Measurements from ENCODE around the gene PATJ. TPM values are rescaled to one million over a fixed set of nuclear protein-coding genes. Genes with fewer than 3 reads are reported as not detected.
"Not testable (repeated sequence)": the region's sequence is repeated elsewhere in the genome, so short reads cannot be mapped to it uniquely, and the experiment has no call there.

PATJ gene
- total and polyA plus RNA-seq, 4 donors = 8.0 to 47.1 (median 24.3) TPM

DNA sequence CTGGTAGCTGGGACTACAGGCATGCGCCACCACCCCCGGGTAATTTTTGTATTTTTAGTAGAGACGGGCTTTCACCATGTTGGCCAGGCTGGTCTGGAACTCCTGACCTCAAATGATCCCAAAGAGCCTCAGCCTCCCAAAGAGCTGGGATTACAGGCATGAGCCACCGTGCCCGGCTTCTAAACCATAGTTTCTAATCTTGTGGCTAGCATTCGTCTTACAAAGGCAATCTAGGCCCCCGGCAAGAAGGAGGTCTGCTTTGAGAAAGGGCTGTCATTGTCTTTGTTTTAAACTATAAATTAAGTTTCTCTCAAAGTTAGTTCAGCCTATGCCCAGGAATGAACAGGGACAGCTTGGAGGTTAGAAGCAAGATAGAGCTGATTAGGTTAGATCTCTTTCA lies 442.1 kb downstream of the PATJ start:
- Histone ChIP-seq H3K4me3 (ENCODE audit: low read length in 2 of 2) (no peak overlapping the region), H3K27ac (ENCODE audit: low read depth in 1 of 2, low read length in 2 of 2) (no peak overlapping the region), H3K36me3 (ENCODE audit: control insufficient read depth in 1 of 2, insufficient read depth in 2 of 2, low read length in 1 of 2) (no peaks in the 10 kb centered on the region), H3K4me1 (ENCODE audit: control insufficient read depth in 1 of 2, insufficient read depth in 2 of 2, low read length in 2 of 2) (no peaks in the 10 kb centered on the region), H3K9me3 (ENCODE audit: control insufficient read depth, low read length) (no peaks in the 10 kb centered on the region), H3K27me3 (ENCODE audit: control insufficient read depth in 1 of 2, insufficient read depth in 2 of 2, low read length in 1 of 2) (no peaks in the 10 kb centered on the region)
- DNase-seq = no peak
- intact Hi-C loops (cut with DNase I) = no loop called here
- no peak for ATAC-seq (ENCODE audit: low FRiP score)
- 86 to 88% methylated on average over 7 of the region's 7 CpGs for WGBS, 2 donors

DNA sequence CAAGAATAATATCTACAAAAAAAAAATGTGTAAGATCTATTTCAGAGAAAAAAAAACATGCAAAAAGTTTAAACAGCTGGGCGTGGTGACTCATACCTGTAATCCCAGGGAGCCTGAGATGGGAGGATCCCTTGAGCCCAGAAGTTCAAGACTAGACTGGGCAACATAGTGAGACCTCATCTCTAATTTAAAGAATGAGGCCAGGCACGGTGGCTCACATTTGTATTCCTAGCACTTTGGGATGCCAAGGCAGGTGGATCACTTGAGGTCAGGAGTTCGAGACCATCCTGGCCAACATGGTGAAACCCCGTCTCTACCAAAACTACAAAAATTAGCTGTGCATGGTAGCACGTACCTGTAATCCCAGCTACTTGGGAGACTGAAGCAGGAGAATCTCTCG lies 443.0 kb downstream of the PATJ start:
- H3K27me3 ChIP-seq (ENCODE audit: control insufficient read depth in 1 of 2, insufficient read depth in 2 of 2, low read length in 1 of 2); intact Hi-C loops (cut with DNase I); H3K27ac ChIP-seq (ENCODE audit: low read depth in 1 of 2, low read length in 2 of 2); H3K4me1 ChIP-seq (ENCODE audit: control insufficient read depth in 1 of 2, insufficient read depth in 2 of 2, low read length in 2 of 2); H3K4me3 ChIP-seq (ENCODE audit: low read length in 2 of 2); DNase-seq; H3K9me3 ChIP-seq (ENCODE audit: control insufficient read depth, low read length); ATAC-seq (ENCODE audit: low FRiP score); H3K36me3 ChIP-seq (ENCODE audit: control insufficient read depth in 1 of 2, insufficient read depth in 2 of 2, low read length in 1 of 2): not testable (repeated sequence)
- WGBS, 2 donors = 93 to 95% methylated on average over 6 of the region's 6 CpGs

DNA sequence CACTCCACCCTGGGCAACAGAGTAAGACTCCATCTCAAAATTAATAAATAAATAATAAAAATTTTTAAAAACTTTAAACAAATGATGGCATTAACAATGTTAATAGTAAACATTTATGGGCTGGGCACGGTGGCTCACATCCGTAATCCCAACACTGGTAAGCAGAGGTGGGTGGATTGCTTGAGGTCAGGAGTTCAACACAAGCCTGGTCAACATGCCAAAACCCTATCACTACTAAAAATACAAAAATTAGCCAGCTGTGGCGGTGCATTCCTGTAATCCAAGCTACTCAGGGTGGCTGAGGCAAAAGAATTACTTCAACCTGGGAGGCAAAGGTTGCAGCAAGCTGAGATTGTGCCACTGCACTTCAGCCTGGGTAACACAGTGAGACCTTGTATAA lies 443.4 kb downstream of the PATJ start:
- H3K27ac ChIP-seq (ENCODE audit: low read depth in 1 of 2, low read length in 2 of 2) = no peak overlapping the region
- no peak for ATAC-seq (ENCODE audit: low FRiP score)
- H3K4me1 ChIP-seq (ENCODE audit: control insufficient read depth in 1 of 2, insufficient read depth in 2 of 2, low read length in 2 of 2) = no peaks in the 10 kb centered on the region
- intact Hi-C loops (cut with DNase I) = no loop called here
- no peak overlapping the region for H3K4me3 ChIP-seq (ENCODE audit: low read length in 2 of 2)
- no peak for DNase-seq
- no peaks in the 10 kb centered on the region for H3K27me3 ChIP-seq (ENCODE audit: control insufficient read depth in 1 of 2, insufficient read depth in 2 of 2, low read length in 1 of 2)
- no peaks in the 10 kb centered on the region for H3K9me3 ChIP-seq (ENCODE audit: control insufficient read depth, low read length)
- H3K36me3 ChIP-seq (ENCODE audit: control insufficient read depth in 1 of 2, insufficient read depth in 2 of 2, low read length in 1 of 2) = no peaks in the 10 kb centered on the region
- 82 to 83% methylated on average over 3 of the region's 3 CpGs for WGBS, 2 donors

- DNase-seq (no peak), ATAC-seq (ENCODE audit: low FRiP score) (no peak)
- no peaks in the 10 kb centered on the region for H3K4me1 ChIP-seq (ENCODE audit: control insufficient read depth in 1 of 2, insufficient read depth in 2 of 2, low read length in 2 of 2)
- no peaks in the 10 kb centered on the region for H3K9me3 ChIP-seq (ENCODE audit: control insufficient read depth, low read length)
- WGBS, 2 donors = 95 to 97% methylated on average over 5 of the region's 5 CpGs
- no peaks in the 10 kb centered on the region for H3K27me3 ChIP-seq (ENCODE audit: control insufficient read depth in 1 of 2, insufficient read depth in 2 of 2, low read length in 1 of 2)
- no peak overlapping the region for H3K4me3 ChIP-seq (ENCODE audit: low read length in 2 of 2)
- no peak overlapping the region for H3K27ac ChIP-seq (ENCODE audit: low read depth in 1 of 2, low read length in 2 of 2)
- intact Hi-C loops (cut with DNase I) = no loop called here
- H3K36me3 ChIP-seq (ENCODE audit: control insufficient read depth in 1 of 2, insufficient read depth in 2 of 2, low read length in 1 of 2) = no peaks in the 10 kb centered on the region
These were observed 445.3 kb downstream of the PATJ start for GRCh38 chr1:62187548-62187947.

GRCh38 chr1:62188111-62188510 lies 445.8 kb downstream of the PATJ start:
- Histone ChIP-seq H3K4me1 (ENCODE audit: control insufficient read depth in 1 of 2, insufficient read depth in 2 of 2, low read length in 2 of 2) (no peaks in the 10 kb centered on the region), H3K36me3 (ENCODE audit: control insufficient read depth in 1 of 2, insufficient read depth in 2 of 2, low read length in 1 of 2) (no peaks in the 10 kb centered on the region), H3K4me3 (ENCODE audit: low read length in 2 of 2) (no peak overlapping the region), H3K27ac (ENCODE audit: low read depth in 1 of 2, low read length in 2 of 2) (no peak overlapping the region), H3K9me3 (ENCODE audit: control insufficient read depth, low read length) (no peaks in the 10 kb centered on the region), H3K27me3 (ENCODE audit: control insufficient read depth in 1 of 2, insufficient read depth in 2 of 2, low read length in 1 of 2) (no peaks in the 10 kb centered on the region)
- intact Hi-C loops (cut with DNase I) = no loop called here
- DNase-seq = no peak
- ATAC-seq (ENCODE audit: low FRiP score) = no peak
- WGBS, 2 donors = 97% methylated on average over 8 of the region's 8 CpGs

DNA sequence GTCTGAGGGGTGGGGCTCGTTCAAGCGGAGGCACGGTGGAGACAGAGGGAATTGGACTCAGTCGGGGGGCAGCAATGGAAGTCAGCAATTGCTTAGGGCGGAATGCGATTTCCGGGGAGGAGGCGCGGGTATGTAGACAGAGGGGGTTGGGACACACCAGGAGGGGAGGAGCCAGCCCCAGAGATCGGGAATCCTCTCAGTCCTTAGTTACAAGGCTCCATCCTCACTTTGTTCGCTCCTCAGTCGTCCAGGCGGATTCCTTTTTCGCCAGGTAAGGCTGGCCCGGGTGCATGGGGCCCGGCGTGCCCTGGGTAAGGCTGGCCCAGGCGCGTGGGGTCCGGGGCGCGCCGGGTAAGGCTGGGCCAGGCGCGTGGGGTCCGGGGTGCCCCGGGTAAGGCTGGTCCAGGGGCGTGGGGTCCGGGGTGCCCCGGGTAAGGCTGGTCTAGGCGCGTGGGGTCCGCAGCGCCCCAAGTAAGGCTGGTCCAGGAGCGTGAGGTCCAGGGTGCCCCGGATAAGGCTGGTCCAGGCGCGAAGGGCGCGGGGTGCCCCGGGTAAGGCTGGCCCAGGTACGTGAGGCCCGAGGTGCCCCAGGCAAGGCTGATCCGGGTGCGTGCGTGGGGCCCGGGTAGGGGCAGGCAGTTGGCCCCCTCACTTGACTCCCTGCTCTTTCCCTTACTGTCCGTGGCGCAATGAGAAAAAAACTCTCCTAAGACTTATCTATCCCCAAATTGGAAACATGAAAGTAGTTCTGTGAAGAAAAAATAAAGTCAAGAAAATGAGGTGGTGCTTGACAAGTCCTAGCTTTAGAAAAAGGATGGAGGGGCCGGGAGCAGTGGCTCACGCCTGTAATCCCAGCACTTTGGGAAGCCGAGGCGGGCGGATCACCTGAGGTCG lies 452.6 kb downstream of the PATJ start, which contains the start of gene L1TD1:
L1TD1 (plus strand) TSS at position 199 of the 894 bp plus-strand sequence. CDS start 11,780 bp downstream, outside the sequence.
- no peak for ATAC-seq (ENCODE audit: low FRiP score)
- DNase-seq = no peak
- Histone ChIP-seq H3K27me3 (ENCODE audit: control insufficient read depth in 1 of 2, insufficient read depth in 2 of 2, low read length in 1 of 2) (no peaks in the 10 kb centered on the region), H3K9me3 (ENCODE audit: control insufficient read depth, low read length) (no peaks in the 10 kb centered on the region), H3K4me3 (ENCODE audit: low read length in 2 of 2) (no peak within 1 kb of the TSS), H3K36me3 (ENCODE audit: control insufficient read depth in 1 of 2, insufficient read depth in 2 of 2, low read length in 1 of 2) (no peaks in the 10 kb centered on the region), H3K27ac (ENCODE audit: low read depth in 1 of 2, low read length in 2 of 2) (no peak within 1 kb of the TSS), H3K4me1 (ENCODE audit: control insufficient read depth in 1 of 2, insufficient read depth in 2 of 2, low read length in 2 of 2) (no peaks in the 10 kb centered on the region)
- intact Hi-C loops (cut with DNase I) = no loop called here
- 9 to 11% methylated on average over 47 to 55 of the region's 55 CpGs for WGBS, 2 donors

DNA sequence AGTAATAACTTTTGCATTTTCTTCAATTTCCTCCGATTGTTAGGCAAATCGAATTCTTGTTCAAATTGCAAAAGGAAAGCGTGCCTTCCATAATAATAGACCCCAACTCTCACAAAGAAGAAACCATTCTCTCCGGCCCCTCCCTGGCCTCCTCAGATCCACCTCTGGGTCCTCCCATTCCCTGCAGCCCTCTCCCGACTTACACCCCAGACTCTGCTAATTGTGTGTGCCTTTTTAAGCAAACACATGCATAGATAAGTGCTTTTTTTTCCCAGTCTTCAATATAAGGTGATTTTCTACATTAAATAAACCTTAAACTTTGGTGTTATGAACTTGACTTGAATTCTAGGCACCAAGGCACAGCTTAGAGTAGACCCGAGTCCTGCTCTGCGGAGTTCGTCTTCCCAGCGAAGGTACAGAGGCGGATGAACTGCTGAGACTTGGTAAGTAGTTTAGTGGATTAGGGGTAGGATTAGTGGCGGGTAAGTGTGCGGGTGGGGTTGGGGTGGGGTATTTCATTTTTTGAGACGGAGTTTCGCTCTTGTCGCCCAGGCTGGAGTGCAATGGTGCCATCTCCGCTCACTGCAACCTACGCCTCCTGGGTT lies 453.9 kb downstream of the PATJ start:
- Histone ChIP-seq H3K27me3 (ENCODE audit: control insufficient read depth in 1 of 2, insufficient read depth in 2 of 2, low read length in 1 of 2) (no peaks in the 10 kb centered on the region), H3K36me3 (ENCODE audit: control insufficient read depth in 1 of 2, insufficient read depth in 2 of 2, low read length in 1 of 2) (no peaks in the 10 kb centered on the region), H3K9me3 (ENCODE audit: control insufficient read depth, low read length) (no peaks in the 10 kb centered on the region), H3K4me1 (ENCODE audit: control insufficient read depth in 1 of 2, insufficient read depth in 2 of 2, low read length in 2 of 2) (no peaks in the 10 kb centered on the region), H3K27ac (ENCODE audit: low read depth in 1 of 2, low read length in 2 of 2) (no peak overlapping the region), H3K4me3 (ENCODE audit: low read length in 2 of 2) (no peak overlapping the region)
- ATAC-seq (ENCODE audit: low FRiP score) (no peak), DNase-seq (no peak)
- 68 to 80% methylated on average over 17 of the region's 17 CpGs for WGBS, 2 donors
- intact Hi-C loops (cut with DNase I) = no loop called here

- ATAC-seq (ENCODE audit: low FRiP score) (no peak), DNase-seq (no peak)
- Histone ChIP-seq H3K27ac (ENCODE audit: low read depth in 1 of 2, low read length in 2 of 2) (no peak overlapping the region), H3K27me3 (ENCODE audit: control insufficient read depth in 1 of 2, insufficient read depth in 2 of 2, low read length in 1 of 2) (no peaks in the 10 kb centered on the region), H3K36me3 (ENCODE audit: control insufficient read depth in 1 of 2, insufficient read depth in 2 of 2, low read length in 1 of 2) (no peaks in the 10 kb centered on the region), H3K4me1 (ENCODE audit: control insufficient read depth in 1 of 2, insufficient read depth in 2 of 2, low read length in 2 of 2) (no peaks in the 10 kb centered on the region), H3K9me3 (ENCODE audit: control insufficient read depth, low read length) (no peaks in the 10 kb centered on the region), H3K4me3 (ENCODE audit: low read length in 2 of 2) (no peak overlapping the region)
- intact Hi-C loops (cut with DNase I) = no loop called here
- WGBS, 2 donors = 40 to 44% methylated on average over 14 of the region's 14 CpGs
These were observed 455.9 kb downstream of the PATJ start for GRCh38 chr1:62198069-62198780.

Measured in aorta (tissue), 5 donors.